OCI-LY1 (cell line): ENCODE results near the gene CD226.

Experiments used
- H2AFZ ChIP-seq: fragments of 200-600 bp; sonication (generic), shearing (Covaris generic); 2 replicates; pipeline ENCODE4 v1.6.0; 2014; ENCODE audit warnings: antibody characterized with exemption, mild to moderate bottlenecking, low read length
- H3F3A ChIP-seq: fragments of 200-600 bp; sonication (generic), shearing (Covaris generic); 2 replicates; pipeline ENCODE4 v1.6.0; 2014; ENCODE audit warnings: mild to moderate bottlenecking, antibody characterized with exemption, low read length, moderate library complexity; ENCODE audit not compliant: insufficient read depth
- H3K27ac ChIP-seq: fragments of 200-600 bp; sonication (generic); 2 replicates; pipeline ENCODE4 v1.5.1; 2014; ENCODE audit warnings: low read length, mixed run types, mild to moderate bottlenecking, low read depth; ENCODE audit not compliant: poor library complexity, severe bottlenecking
- H3K27me3 ChIP-seq: fragments of 200-600 bp; sonication (generic); 2 replicates; pipeline ENCODE4 v1.6.0; 2014; ENCODE audit warnings: antibody characterized with exemption, mild to moderate bottlenecking, low read length, moderate library complexity; ENCODE audit not compliant: insufficient read depth
- H3K36me3 ChIP-seq: fragments of 200-600 bp; sonication (generic); 2 replicates; pipeline ENCODE4 v1.6.1; 2014; ENCODE audit warnings: mild to moderate bottlenecking, antibody characterized with exemption, low read length, moderate library complexity, mixed read lengths; ENCODE audit not compliant: insufficient read depth
- H3K4me1 ChIP-seq: fragments of 200-600 bp; sonication (generic); 2 replicates; pipeline ENCODE4 v1.5.1; 2014; ENCODE audit warnings: mild to moderate bottlenecking, low read length, moderate library complexity; ENCODE audit not compliant: insufficient read depth, severe bottlenecking
- H3K4me2 ChIP-seq: fragments of 200-600 bp; sonication (generic), shearing (Covaris generic); 2 replicates; pipeline ENCODE4 v1.6.1; 2014; ENCODE audit warnings: low read length
- H3K4me3 ChIP-seq: fragments of 200-600 bp; sonication (generic); 2 replicates; pipeline ENCODE4 v1.5.1; 2014; ENCODE audit warnings: low read length, low read depth, mild to moderate bottlenecking, mixed read lengths; ENCODE audit not compliant: poor library complexity, severe bottlenecking
- H3K79me2 ChIP-seq: fragments of 200-600 bp; shearing (Covaris generic); 2 replicates; pipeline ENCODE4 v1.6.1; 2016; ENCODE audit warnings: mixed run types, low read length, mixed read lengths; ENCODE audit not compliant: insufficient read depth
- H3K9ac ChIP-seq: fragments of 200-600 bp; sonication (generic), shearing (Covaris generic); 2 replicates; pipeline ENCODE4 v1.6.1; 2014; ENCODE audit warnings: mild to moderate bottlenecking, low read length, mixed read lengths
- H3K9me2 ChIP-seq: fragments of 200-600 bp; sonication (generic), shearing (Covaris generic); 2 replicates; pipeline ENCODE4 v1.6.1; 2014; ENCODE audit warnings: low read depth, mild to moderate bottlenecking, low read length, mixed read lengths
- H3K9me3 ChIP-seq: fragments of 200-600 bp; shearing (Covaris generic); 2 replicates; pipeline ENCODE4 v1.6.1; 2014; ENCODE audit warnings: low read length, mixed read lengths
- H4K20me1 ChIP-seq: fragments of 200-600 bp; sonication (generic), shearing (Covaris generic); 2 replicates; pipeline ENCODE4 v1.6.0; 2016; ENCODE audit warnings: mild to moderate bottlenecking, low read length; ENCODE audit not compliant: insufficient read depth
- EZH2 ChIP-seq: fragments of 200-600 bp; sonication (generic), shearing (Covaris generic); IDR thresholded peaks from 2 replicates; pipeline ENCODE4 v1.8.0; 2017; ENCODE audit warnings: borderline replicate concordance, mixed run types, mild to moderate bottlenecking, antibody characterized with exemption, low read length, moderate library complexity, mixed read lengths
- TF ChIP-seq, protein P1 (sequence below): fragments of 200-600 bp; sonication (generic), shearing (Covaris generic); IDR thresholded peaks from 2 replicates; pipeline ENCODE4 v1.5.1; 2017; ENCODE audit warnings: mild to moderate bottlenecking, antibody characterized with exemption, low read length, moderate library complexity, mixed read lengths

CD226 gene

DNA sequence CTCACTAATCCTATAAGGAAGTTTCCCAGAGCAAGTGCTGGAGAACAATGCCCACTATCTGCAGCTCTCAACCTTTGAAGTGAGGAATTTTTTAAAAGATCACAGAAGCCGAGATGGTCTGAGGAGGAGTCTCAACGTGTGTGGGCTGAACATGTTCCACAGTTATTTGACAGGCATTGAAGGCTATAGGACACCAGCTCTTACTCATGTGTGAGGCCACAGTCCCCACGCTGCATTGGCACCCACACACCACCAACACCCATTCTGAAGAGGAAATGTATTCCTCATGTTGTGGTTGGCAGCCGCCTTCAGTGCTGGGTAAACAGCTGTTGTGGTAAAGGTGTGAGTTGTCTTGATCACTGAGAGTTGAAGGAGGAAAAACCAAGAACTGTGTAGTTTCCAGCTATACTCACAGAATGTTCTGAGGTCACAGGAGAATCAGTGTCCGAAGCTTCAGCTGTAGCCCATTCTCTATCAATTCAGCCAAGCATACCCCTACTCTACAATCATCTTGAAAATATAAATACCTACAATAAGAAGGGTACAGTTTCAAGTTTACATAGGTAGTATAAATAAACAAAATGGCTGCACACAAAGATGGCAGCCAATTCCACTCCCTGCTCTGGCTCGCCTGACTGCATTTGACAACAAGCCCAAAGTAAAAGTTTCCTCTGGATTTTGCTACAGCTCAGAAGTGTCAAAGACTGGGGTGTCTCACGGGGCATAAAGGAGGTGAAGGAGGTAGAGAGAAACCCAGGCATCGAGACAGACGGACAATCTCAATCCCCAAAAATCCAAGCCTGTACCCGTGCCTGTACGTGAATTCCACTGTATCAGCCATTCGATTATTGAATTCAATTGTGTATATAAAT lies 12.1 kb downstream of the CD226 start:
- Histone ChIP-seq H3K79me2 (no peaks in the 10 kb centered on the region), H3K4me2 (no peak overlapping the region), H3K9me3 (no peaks in the 10 kb centered on the region), H2AFZ (no peak overlapping the region), H3K9me2 (no peaks in the 10 kb centered on the region), H3F3A (no peaks in the 10 kb centered on the region), H3K27ac (no peak overlapping the region), H3K4me3 (no peak overlapping the region), H3K27me3 (no peaks in the 10 kb centered on the region), H3K36me3 (no peaks in the 10 kb centered on the region), H4K20me1 (no peaks in the 10 kb centered on the region), H3K4me1 (no peaks in the 10 kb centered on the region), H3K9ac (no peak overlapping the region)
- TF ChIP-seq EZH2: no peak
- TF ChIP-seq, protein P1, sequence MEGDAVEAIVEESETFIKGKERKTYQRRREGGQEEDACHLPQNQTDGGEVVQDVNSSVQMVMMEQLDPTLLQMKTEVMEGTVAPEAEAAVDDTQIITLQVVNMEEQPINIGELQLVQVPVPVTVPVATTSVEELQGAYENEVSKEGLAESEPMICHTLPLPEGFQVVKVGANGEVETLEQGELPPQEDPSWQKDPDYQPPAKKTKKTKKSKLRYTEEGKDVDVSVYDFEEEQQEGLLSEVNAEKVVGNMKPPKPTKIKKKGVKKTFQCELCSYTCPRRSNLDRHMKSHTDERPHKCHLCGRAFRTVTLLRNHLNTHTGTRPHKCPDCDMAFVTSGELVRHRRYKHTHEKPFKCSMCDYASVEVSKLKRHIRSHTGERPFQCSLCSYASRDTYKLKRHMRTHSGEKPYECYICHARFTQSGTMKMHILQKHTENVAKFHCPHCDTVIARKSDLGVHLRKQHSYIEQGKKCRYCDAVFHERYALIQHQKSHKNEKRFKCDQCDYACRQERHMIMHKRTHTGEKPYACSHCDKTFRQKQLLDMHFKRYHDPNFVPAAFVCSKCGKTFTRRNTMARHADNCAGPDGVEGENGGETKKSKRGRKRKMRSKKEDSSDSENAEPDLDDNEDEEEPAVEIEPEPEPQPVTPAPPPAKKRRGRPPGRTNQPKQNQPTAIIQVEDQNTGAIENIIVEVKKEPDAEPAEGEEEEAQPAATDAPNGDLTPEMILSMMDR: no peak

GRCh38 chr18:69934601-69935265 lies 12.9 kb downstream of the CD226 start:
- Histone ChIP-seq H2AFZ (no peak overlapping the region), H3K36me3 (no peaks in the 10 kb centered on the region), H3K9ac (no peak overlapping the region), H3K79me2 (no peaks in the 10 kb centered on the region), H3K4me1 (no peaks in the 10 kb centered on the region), H3K27me3 (no peaks in the 10 kb centered on the region), H3K4me2 (no peak overlapping the region), H3K9me3 (no peaks in the 10 kb centered on the region), H3F3A (no peaks in the 10 kb centered on the region), H3K4me3 (no peak overlapping the region), H3K27ac (no peak overlapping the region), H3K9me2 (no peaks in the 10 kb centered on the region), H4K20me1 (no peaks in the 10 kb centered on the region)
- TF ChIP-seq, protein P1: no peak
- TF ChIP-seq EZH2: no peak

GRCh38 chr18:69929041-69929774 lies 18.5 kb downstream of the CD226 start:
- Histone ChIP-seq H4K20me1 (no peaks in the 10 kb centered on the region), H3K27ac (no peak overlapping the region), H3K9me3 (no peaks in the 10 kb centered on the region), H3K9me2 (no peaks in the 10 kb centered on the region), H3K36me3 (no peaks in the 10 kb centered on the region), H3K4me2 (no peak overlapping the region), H3K27me3 (no peaks in the 10 kb centered on the region), H3K4me3 (no peak overlapping the region), H3K79me2 (no peaks in the 10 kb centered on the region), H3K9ac (no peak overlapping the region), H2AFZ (no peak overlapping the region), H3F3A (no peaks in the 10 kb centered on the region), H3K4me1 (no peaks in the 10 kb centered on the region)
- TF ChIP-seq, protein P1: no peak
- no peak for TF ChIP-seq EZH2
